T-cell (primary cell): ENCODE data around the gene ADAMTS15. TPM values are rescaled to one million over a fixed set of nuclear protein-coding genes. Genes with fewer than 3 reads are reported as not detected.

Experiments used
- ATAC-seq, 4 experiments: fragments of 200-7000 bp in 3 of 4; fragments of 150-1000 bp in 1 of 4; cut with Tn5 transposase; replicated peaks in 1 of 4; 1 replicate in 3 of 4; 2 replicates in 1 of 4; pipeline ENCODE4 v1.10.0; 2021; ENCODE audit warnings: moderate library complexity in 3 of 4, mild to moderate bottlenecking in 2 of 4, moderate number of reproducible peaks in 1 of 4
- CTCF ChIA-PET, 2 donors: fragments of 300-600 bp; sonication (Branson Sonifier 250); formaldehyde crosslinking; loops; one replicate each; lab custom pipeline; 2022; ENCODE audit warnings: antibody characterized with exemption in 2 of 2; lab: Charles Lee
- POLR2A ChIA-PET, 2 donors: fragments of 300-600 bp; sonication (Branson Sonifier 250); formaldehyde crosslinking; loops; one replicate each; lab custom pipeline; 2022; ENCODE audit warnings: antibody characterized with exemption in 2 of 2; lab: Charles Lee
- DNase-seq, 35 experiments: peaks; one replicate each; pipeline versions ENCODE4 v3.0.0 to v3.0.0-alpha.2; 2013 to 2023
- H3K27ac ChIP-seq: one replicate; pipeline ENCODE4 v1.5.1; 2013; ENCODE audit warnings: low read length
- H3K27me3 ChIP-seq, 2 experiments: replicated peaks in 1 of 2; 1 replicate in 1 of 2; 2 replicates in 1 of 2; pipeline versions ENCODE4 v1.6.1 to v1.7.0; 2013; ENCODE audit warnings: low read length in 1 of 2, mixed read lengths in 1 of 2; ENCODE audit not compliant: control insufficient read depth in 2 of 2, insufficient read depth in 2 of 2; ENCODE audit errors: extremely low read depth in 1 of 2
- H3K36me3 ChIP-seq, 2 donors: 1 replicate in 1 of 2; 2 replicates in 1 of 2; pipeline versions ENCODE4 v1.6.1 to v1.7.0; 2013; ENCODE audit warnings: low read length in 1 of 2; ENCODE audit not compliant: control insufficient read depth in 2 of 2, insufficient read depth in 1 of 2; ENCODE audit errors: extremely low read depth in 1 of 2
- H3K4me1 ChIP-seq, 2 experiments: 1 replicate in 1 of 2; 2 replicates in 1 of 2; pipeline versions ENCODE4 v1.6.1 to v1.7.0; 2013; ENCODE audit warnings: low read length in 2 of 2, mixed read lengths in 1 of 2; ENCODE audit not compliant: insufficient read depth in 2 of 2, control insufficient read depth in 1 of 2; ENCODE audit errors: extremely low read depth in 1 of 2
- H3K4me3 ChIP-seq, 2 donors: 1 replicate in 1 of 2; 2 replicates in 1 of 2; pipeline versions ENCODE4 v1.5.1 to v1.7.0; 2013; ENCODE audit warnings: mild to moderate bottlenecking in 2 of 2, low read length in 1 of 2, moderate library complexity in 1 of 2; ENCODE audit not compliant: control insufficient read depth in 1 of 2; ENCODE audit errors: extremely low read depth in 1 of 2
- H3K9me3 ChIP-seq: 2 replicates; pipeline ENCODE4 v1.7.0; 2013
- H3K27ac Mint-ChIP-seq, 2 donors: one replicate each; pipeline ENCODE4 v1.8.0; 2020 to 2021; ENCODE audit warnings: mild to moderate bottlenecking in 2 of 2, mixed read lengths in 2 of 2
- H3K27me3 Mint-ChIP-seq, 2 donors: one replicate each; pipeline ENCODE4 v1.8.0; 2021 to 2022; ENCODE audit warnings: mixed read lengths in 2 of 2
- H3K36me3 Mint-ChIP-seq: one replicate; pipeline ENCODE4 v1.8.0; 2021; ENCODE audit warnings: mixed read lengths
- H3K4me1 Mint-ChIP-seq, 3 donors: one replicate each; pipeline ENCODE4 v1.8.0; 2020 to 2022; ENCODE audit warnings: mixed read lengths in 3 of 3, mild to moderate bottlenecking in 1 of 3
- H3K4me3 Mint-ChIP-seq, 3 donors: one replicate each; pipeline ENCODE4 v1.8.0; 2020 to 2022; ENCODE audit warnings: mild to moderate bottlenecking in 3 of 3, mixed read lengths in 3 of 3, moderate library complexity in 3 of 3
- H3K9me3 Mint-ChIP-seq, 3 donors: one replicate each; pipeline ENCODE4 v1.8.0; 2020 to 2022; ENCODE audit warnings: mixed read lengths in 3 of 3
- WGBS: methylation state at CpG from one replicate; pipeline ENCODE4 v1.1.5; 2013; ENCODE audit warnings: missing lambda C conversion rate; ENCODE audit not compliant: insufficient coverage; 5-methylcytosine and 5-hydroxymethylcytosine counted together
- total RNA-seq, 35 experiments: library from RNA in 6 of 35; stranded (reverse) in 6 of 35; fragments of 120-200 nt in 1 of 35; gene quantifications; one replicate each; pipeline versions ENCODE4 v1.2.1 to v1.2.4 and lab custom pipeline; 2013 to 2026

ADAMTS15 gene
- total RNA-seq, 5 donors from 2014 or later (not counting 1 experiment from before 2014, with no cell fraction given) = 0.03 to 0.07 (median 0.06) TPM; not detected in 2

- peaks cover 12 to 15% (median 12%) of the 10 kb centered on the region in 3 donors for H3K4me1 Mint-ChIP-seq
- no peak for DNase-seq
- Histone ChIP-seq H3K27ac (no peak overlapping the region), H3K4me3 (no peak overlapping the region), H3K27me3 (peaks cover 0 to 27% of the 10 kb centered on the region in 2 experiments), H3K36me3 (no peaks in the 10 kb centered on the region), H3K9me3 (no peaks in the 10 kb centered on the region), H3K4me1 (peaks cover 0 to 9% of the 10 kb centered on the region in 2 experiments)
- no peak overlapping the region for H3K4me3 Mint-ChIP-seq
- H3K36me3 Mint-ChIP-seq = no peaks in the 10 kb centered on the region
- H3K27me3 Mint-ChIP-seq = peaks cover 18 to 26% of the 10 kb centered on the region in 2 donors
- CTCF ChIA-PET = interaction anchor here in 1 of 2 donors (0.7 kb wide), 1 partner anchor 1145 kb away, joined by 4 read pairs; no protein-coding TSS in a partner anchor
- no peaks in the 10 kb centered on the region for H3K9me3 Mint-ChIP-seq
- POLR2A ChIA-PET = no interaction called here
- ATAC-seq = no peak
- H3K27ac Mint-ChIP-seq = no peak overlapping the region
- WGBS = 89% methylated on average over 5 of the region's 5 CpGs
These were observed 43.7 kb upstream of the ADAMTS15 start for GRCh38 chr11:130404727-130405126.

GRCh38 chr11:130405428-130405827 is 43.0 kb upstream of the ADAMTS15 start:
- Histone ChIP-seq H3K36me3 (no peaks in the 10 kb centered on the region), H3K9me3 (no peaks in the 10 kb centered on the region), H3K4me1 (peaks cover 0 to 9% of the 10 kb centered on the region in 2 experiments), H3K4me3 (no peak overlapping the region), H3K27me3 (peaks cover 0 to 22% of the 10 kb centered on the region in 2 experiments), H3K27ac (no peak overlapping the region)
- Mint-ChIP-seq H3K27ac (no peak overlapping the region), H3K4me3 (no peak overlapping the region), H3K4me1 (peaks cover 6 to 9% (median 8%) of the 10 kb centered on the region in 3 donors), H3K27me3 (peaks cover 13 to 19% of the 10 kb centered on the region in 2 donors), H3K9me3 (no peaks in the 10 kb centered on the region), H3K36me3 (no peaks in the 10 kb centered on the region)
- no peak for ATAC-seq
- POLR2A ChIA-PET = no interaction called here
- DNase-seq = no peak
- WGBS = 79% methylated on average over 11 of the region's 11 CpGs
- CTCF ChIA-PET = no interaction called here

GRCh38 chr11:130407978-130408377 is 40.5 kb upstream of the ADAMTS15 start:
- no peak overlapping the region for H3K4me3 ChIP-seq
- Mint-ChIP-seq H3K9me3 (no peaks in the 10 kb centered on the region), H3K27ac (no peak overlapping the region), H3K36me3 (no peaks in the 10 kb centered on the region), H3K4me1 (no peaks in the 10 kb centered on the region), H3K27me3 (peaks cover 4 to 15% of the 10 kb centered on the region in 2 donors), H3K4me3 (no peak overlapping the region)
- H3K27ac ChIP-seq = no peak overlapping the region
- ChIA-PET POLR2A (no interaction called here), CTCF (interaction anchor here in 1 of 2 donors (0.6 kb wide), 1 partner anchor 1182 kb away, joined by 3 read pairs; no protein-coding TSS in a partner anchor)
- no peaks in the 10 kb centered on the region for H3K4me1 ChIP-seq
- no peak for DNase-seq
- ATAC-seq = no peak
- WGBS = 82% methylated on average over 6 of the region's 7 CpGs
- no peaks in the 10 kb centered on the region for H3K36me3 ChIP-seq
- peaks cover 0 to 10% of the 10 kb centered on the region in 2 experiments for H3K27me3 ChIP-seq
- H3K9me3 ChIP-seq = no peaks in the 10 kb centered on the region

- Histone ChIP-seq H3K36me3 (no peaks in the 10 kb centered on the region), H3K4me3 (no peak overlapping the region), H3K4me1 (no peaks in the 10 kb centered on the region), H3K27ac (no peak overlapping the region), H3K27me3 (peaks cover 0 to 13% of the 10 kb centered on the region in 2 experiments), H3K9me3 (no peaks in the 10 kb centered on the region)
- ChIA-PET CTCF (interaction anchor here in 1 of 2 donors (0.6 kb wide), 1 partner anchor 1183 kb away, joined by 3 read pairs; no protein-coding TSS in a partner anchor), POLR2A (no interaction called here)
- WGBS = 73% methylated on average over 11 of the region's 18 CpGs
- no peaks in the 10 kb centered on the region for H3K36me3 Mint-ChIP-seq
- H3K9me3 Mint-ChIP-seq = no peaks in the 10 kb centered on the region
- DNase-seq (no peak), ATAC-seq (no peak)
- no peak overlapping the region for H3K27ac Mint-ChIP-seq
- H3K4me1 Mint-ChIP-seq = no peaks in the 10 kb centered on the region
- peaks cover 2 to 15% of the 10 kb centered on the region in 2 donors for H3K27me3 Mint-ChIP-seq
- no peak overlapping the region for H3K4me3 Mint-ChIP-seq
These were observed 40.0 kb upstream of the ADAMTS15 start for GRCh38 chr11:130408401-130408890.

- H3K36me3 ChIP-seq = no peaks in the 10 kb centered on the region
- H3K4me3 ChIP-seq = no peak overlapping the region
- WGBS = 73% methylated on average over 8 of the region's 8 CpGs
- POLR2A ChIA-PET = no interaction called here
- DNase-seq = no peak
- Mint-ChIP-seq H3K9me3 (no peaks in the 10 kb centered on the region), H3K4me1 (no peaks in the 10 kb centered on the region), H3K27ac (no peak overlapping the region), H3K27me3 (peaks cover 4 to 15% of the 10 kb centered on the region in 2 donors), H3K36me3 (no peaks in the 10 kb centered on the region), H3K4me3 (no peak overlapping the region)
- no peak for ATAC-seq
- H3K4me1 ChIP-seq = no peaks in the 10 kb centered on the region
- no peak overlapping the region for H3K27ac ChIP-seq
- H3K9me3 ChIP-seq = no peaks in the 10 kb centered on the region
- peaks cover 0 to 13% of the 10 kb centered on the region in 2 experiments for H3K27me3 ChIP-seq
- CTCF ChIA-PET = no interaction called here
These were observed 39.5 kb upstream of the ADAMTS15 start for GRCh38 chr11:130408901-130409300.

- no peak overlapping the region for H3K4me3 ChIP-seq
- no peak overlapping the region for H3K4me3 Mint-ChIP-seq
- POLR2A ChIA-PET = no interaction called here
- no peaks in the 10 kb centered on the region for H3K4me1 Mint-ChIP-seq
- H3K36me3 Mint-ChIP-seq = no peaks in the 10 kb centered on the region
- CTCF ChIA-PET = no interaction called here
- 56% methylated on average over 2 of the region's 7 CpGs for WGBS
- H3K9me3 Mint-ChIP-seq = no peaks in the 10 kb centered on the region
- ATAC-seq (no peak), DNase-seq (no peak)
- H3K36me3 ChIP-seq = no peaks in the 10 kb centered on the region
- no peaks in the 10 kb centered on the region for H3K4me1 ChIP-seq
- H3K27ac Mint-ChIP-seq = no peak overlapping the region
- H3K27ac ChIP-seq = no peak overlapping the region
- peaks cover 0 to 20% of the 10 kb centered on the region in 2 experiments for H3K27me3 ChIP-seq
- H3K9me3 ChIP-seq = no peaks in the 10 kb centered on the region
- peaks cover 8 to 15% of the 10 kb centered on the region in 2 donors for H3K27me3 Mint-ChIP-seq
These were observed 38.7 kb upstream of the ADAMTS15 start for GRCh38 chr11:130409594-130410388.
